ENCODE results near the gene RLF.
"Not testable (repeated sequence)": the region's sequence is repeated elsewhere in the genome, so short reads cannot be mapped to it uniquely, and the experiment has no call there.

Gene RLF

GRCh38 chr1:40174788-40175187 lies 13.6 kb downstream of the RLF start:
- no peak for DNase-seq

- not testable (repeated sequence) for DNase-seq
Measured at GRCh38 chr1:40176989-40177388, 15.8 kb downstream of the RLF start.

GRCh38 chr1:40178200-40178599 lies 17.0 kb downstream of the RLF start:
- no peak for DNase-seq

GRCh38 chr1:40179496-40180089 lies 18.4 kb downstream of the RLF start:
- DNase-seq = no peak

GRCh38 chr1:40183055-40183710 lies 22.0 kb downstream of the RLF start:
- peak in 4 of 6 experiments; percentile 1 to 32 (median 7) for DNase-seq

- no peak for DNase-seq
Measured at GRCh38 chr1:40184193-40184592, 23.0 kb downstream of the RLF start.

- DNase-seq = no peak
Measured at GRCh38 chr1:40185951-40186864, 25.0 kb downstream of the RLF start.

- no peak for DNase-seq
Measured at GRCh38 chr1:40187399-40187798, 26.2 kb downstream of the RLF start.

- DNase-seq = not testable (repeated sequence)
Measured at GRCh38 chr1:40194639-40195038, 33.5 kb downstream of the RLF start.

- DNase-seq = peak in 1 of 6 experiments; percentile 10
Measured at GRCh38 chr1:40197656-40198055, 36.5 kb downstream of the RLF start.

GRCh38 chr1:40199126-40199525 lies 37.9 kb downstream of the RLF start:
- DNase-seq = no peak

- no peak for DNase-seq
Measured at GRCh38 chr1:40204856-40205255, 43.7 kb downstream of the RLF start.

GRCh38 chr1:40210511-40211204 lies 49.5 kb downstream of the RLF start:
- no peak for DNase-seq

- DNase-seq = no peak
Measured at GRCh38 chr1:40218333-40218732, 57.1 kb downstream of the RLF start.

- not testable (repeated sequence) for DNase-seq
Measured at GRCh38 chr1:40221471-40221905, 60.3 kb downstream of the RLF start.

- no peak for DNase-seq
Measured at GRCh38 chr1:40221977-40222772, 61.0 kb downstream of the RLF start.

- DNase-seq = no peak
Measured at GRCh38 chr1:40224040-40224439, 62.9 kb downstream of the RLF start.

- DNase-seq = no peak
Measured at GRCh38 chr1:40226192-40226591, 65.0 kb downstream of the RLF start.

- DNase-seq = peak in 4 of 6 experiments; percentile 8 to 34 (median 17)
Measured at GRCh38 chr1:40232444-40232843, 71.3 kb downstream of the RLF start.

GRCh38 chr1:40239626-40240025 lies 78.4 kb downstream of the RLF start:
- DNase-seq = no peak

- DNase-seq = no peak
Measured at GRCh38 chr1:40240390-40240789, 79.2 kb downstream of the RLF start.

GRCh38 chr1:40241362-40241761 lies 80.2 kb downstream of the RLF start:
- no peak for DNase-seq
